H1 (cell line): Measurements from ENCODE around the gene ZNF490. TPM values are rescaled to one million over a fixed set of nuclear protein-coding genes. Genes with fewer than 3 reads are reported as not detected.

ENCODE experiments used
- CHD7 ChIP-seq: fragments of 300-600 bp; sonication (generic); IDR thresholded peaks from 2 replicates; pipeline ENCODE4 v1.7.1; 2012; ENCODE audit warnings: low read length, moderate library complexity, mild to moderate bottlenecking, inconsistent platforms; ENCODE audit not compliant: insufficient replicate concordance
- EGR1 ChIP-seq: IDR thresholded peaks from 2 replicates; pipeline ENCODE4 v1.6.1; 2011; ENCODE audit warnings: low read depth, low read length, borderline replicate concordance
- RAD21 ChIP-seq, 2 experiments: IDR thresholded peaks in 1 of 2; conservative IDR thresholded peaks in 1 of 2; 2 replicates each; pipeline ENCODE4 v1.6.1; 2011; ENCODE audit warnings: low read depth in 2 of 2, low read length in 2 of 2, improper control_type of control experiment in 1 of 2, inconsistent platforms in 1 of 2, mild to moderate bottlenecking in 1 of 2, moderate library complexity in 1 of 2
- polyA plus RNA-seq, 7 experiments: library from polyadenylated mRNA; depleted of rRNA in 3 of 7; stranded (reverse) in 5 of 7; unstranded in 2 of 7; fragments of >200 nt in 5 of 7; fragments of 200-250 nt in 2 of 7; gene quantifications; 1 replicate in 5 of 7; 2 replicates in 1 of 7; 4 replicates in 1 of 7; pipeline versions ENCODE4 v1.2.1 to v1.2.3, GENCODE V29; 2011 to 2013; ENCODE audit warnings: missing spikeins in 2 of 7, mixed read lengths in 2 of 7
- total RNA-seq: library from RNA; stranded (reverse); fragmentation: NEBNext Ultra II Directional; extraction: Animal tissue kit (Norgen Biotek cat#: 25700); gene quantifications from 2 replicates; pipeline ENCODE4 v1.2.1, GENCODE V29; 2021

The ZNF490 gene
- total and polyA plus RNA-seq, 2 of the 8 experiments (the other 6 are each of a cell fraction or from before 2014, with no cell fraction given) = 1.7 to 9.0 TPM

GRCh38 chr19:12596485-12596884 is 14.1 kb downstream of the ZNF490 start (continued):
- no peak for TF ChIP-seq CHD7
- TF ChIP-seq RAD21 (IDR thresholded peaks at IDR 0.05 in 1 of 2, conservative IDR thresholded peaks at IDR 0.05 in 1 of 2; ENCODE audit: low read depth in 2 of 2, low read length in 2 of 2) = no peak
- TF ChIP-seq EGR1 = no peak
